Esophagus squamous epithelium (tissue), 4 donors: ENCODE results near the gene CHDH.

Experiments used
- POLR2A ChIP-seq, 4 donors: fragments of 450-650 bp; IDR thresholded peaks; one replicate each; pipeline ENCODE4 v1.6.1; 2017; ENCODE audit warnings: antibody characterized with exemption in 4 of 4, mild to moderate bottlenecking in 4 of 4, moderate library complexity in 3 of 4
- TF ChIP-seq, protein P1 (sequence below), 6 experiments: fragments of 450-650 bp in 4 of 6; fragments of 200-600 bp in 2 of 6; sonication (generic) in 2 of 6; IDR thresholded peaks; one replicate each; pipeline ENCODE4 v1.5.1; 2016 to 2019; ENCODE audit warnings: antibody characterized with exemption in 6 of 6, mild to moderate bottlenecking in 4 of 6, moderate library complexity in 4 of 6

DNA sequence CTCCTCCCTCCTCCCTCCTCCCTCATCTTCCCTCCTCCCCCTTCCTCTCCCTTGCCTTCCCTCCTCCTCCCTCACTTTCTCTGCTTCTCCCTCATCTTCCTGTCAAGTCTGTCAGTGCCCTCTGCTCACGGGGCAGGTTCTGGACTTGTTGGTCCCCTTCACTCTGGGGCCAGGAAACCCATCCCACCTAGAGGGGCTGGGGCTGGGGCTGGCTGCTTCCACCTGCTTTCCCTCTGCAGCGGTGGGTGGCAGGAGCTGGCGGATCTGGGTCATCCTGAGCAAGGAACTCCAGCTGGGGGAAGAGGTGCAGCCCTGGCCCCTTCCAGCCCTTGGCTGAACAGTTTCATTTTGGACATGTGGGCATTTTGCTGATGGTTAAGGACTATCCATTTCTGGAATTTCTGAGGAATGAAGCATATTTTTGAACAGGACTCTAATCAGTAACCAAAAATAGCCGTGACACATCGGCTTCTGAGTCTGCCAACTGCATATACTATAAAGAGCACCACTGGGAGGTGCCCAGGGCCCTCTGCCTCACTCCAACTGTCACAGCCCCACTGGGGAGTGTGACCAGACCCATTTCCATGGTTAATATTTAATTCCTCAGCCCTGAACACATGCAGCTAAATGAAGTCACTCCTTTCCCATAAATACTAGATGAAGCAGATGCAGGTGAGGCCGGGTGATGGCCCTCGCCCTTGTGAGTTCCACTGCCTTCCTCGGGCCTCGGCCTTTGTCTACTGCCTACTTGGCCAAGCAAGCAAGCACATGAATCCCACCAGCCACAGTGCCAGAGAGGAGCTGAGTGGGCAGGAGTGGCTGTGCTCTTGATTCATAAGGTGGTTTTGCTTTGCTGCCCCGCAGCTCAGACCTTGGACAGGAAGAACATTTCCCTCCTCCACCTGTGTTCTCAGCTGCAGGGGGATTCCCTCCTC is 39.8 kb downstream of the CHDH start:
- TF ChIP-seq, protein P1, sequence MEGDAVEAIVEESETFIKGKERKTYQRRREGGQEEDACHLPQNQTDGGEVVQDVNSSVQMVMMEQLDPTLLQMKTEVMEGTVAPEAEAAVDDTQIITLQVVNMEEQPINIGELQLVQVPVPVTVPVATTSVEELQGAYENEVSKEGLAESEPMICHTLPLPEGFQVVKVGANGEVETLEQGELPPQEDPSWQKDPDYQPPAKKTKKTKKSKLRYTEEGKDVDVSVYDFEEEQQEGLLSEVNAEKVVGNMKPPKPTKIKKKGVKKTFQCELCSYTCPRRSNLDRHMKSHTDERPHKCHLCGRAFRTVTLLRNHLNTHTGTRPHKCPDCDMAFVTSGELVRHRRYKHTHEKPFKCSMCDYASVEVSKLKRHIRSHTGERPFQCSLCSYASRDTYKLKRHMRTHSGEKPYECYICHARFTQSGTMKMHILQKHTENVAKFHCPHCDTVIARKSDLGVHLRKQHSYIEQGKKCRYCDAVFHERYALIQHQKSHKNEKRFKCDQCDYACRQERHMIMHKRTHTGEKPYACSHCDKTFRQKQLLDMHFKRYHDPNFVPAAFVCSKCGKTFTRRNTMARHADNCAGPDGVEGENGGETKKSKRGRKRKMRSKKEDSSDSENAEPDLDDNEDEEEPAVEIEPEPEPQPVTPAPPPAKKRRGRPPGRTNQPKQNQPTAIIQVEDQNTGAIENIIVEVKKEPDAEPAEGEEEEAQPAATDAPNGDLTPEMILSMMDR (IDR thresholded peaks at IDR 0.05), result no peak
- no peak for TF ChIP-seq POLR2A (IDR thresholded peaks at IDR 0.05)
